Measurements from ENCODE around the gene RMDN2. TPM values are rescaled to one million over a fixed set of nuclear protein-coding genes. Genes with fewer than 3 reads are reported as not detected.

Gene RMDN2
- 5.4 and 7.0 TPM in 2 replicates for total RNA-seq (ENCODE audit: low replicate concordance)
- long read RNA-seq, partial matches to known transcripts = 0 of 11 reads
- long read RNA-seq, other reads (novel, unspliced or antisense) = 9 of 11 reads

GRCh38 chr2:37925063-37925897 is at the start of gene RMDN2:
Gene RMDN2, plus strand, starts transcription at chr2:37925287. Its CDS starts 3,991 bp downstream, at chr2:37929278.
- H3K36me3 Mint-ChIP-seq = peaks cover 3% of the 10 kb centered on the region
- peaks cover 6% of the 10 kb centered on the region for H3K4me1 Mint-ChIP-seq (ENCODE audit: unreplicated experiment)
- H3K9me3 Mint-ChIP-seq = no peaks in the 10 kb centered on the region
- peak; percentile 30 for TF ChIP-seq CTCF (conservative IDR thresholded peaks at IDR 0.05)
- peak; percentile 96 for DNase-seq (ENCODE audit: extremely low spot score, unreplicated experiment)
- H3K4me3 Mint-ChIP-seq = peak within 1 kb of the TSS; percentile 90
- H3K27me3 Mint-ChIP-seq = peaks cover 3% of the 10 kb centered on the region
- peak within 1 kb of the TSS; percentile 78 for H3K27ac Mint-ChIP-seq

- peaks cover 6% of the 10 kb centered on the region for H3K9me3 Mint-ChIP-seq
- H3K27ac Mint-ChIP-seq = peak overlapping the region; percentile 51
- peaks cover 38% of the 10 kb centered on the region for H3K27me3 Mint-ChIP-seq
- H3K36me3 Mint-ChIP-seq = peaks cover 4% of the 10 kb centered on the region
- no peak overlapping the region for H3K4me3 Mint-ChIP-seq
- H3K4me1 Mint-ChIP-seq (ENCODE audit: unreplicated experiment) = peaks cover 44% of the 10 kb centered on the region
- no peak for TF ChIP-seq CTCF (conservative IDR thresholded peaks at IDR 0.05)
- DNase-seq (ENCODE audit: extremely low spot score, unreplicated experiment) = no peak
Observed at GRCh38 chr2:37875403-37875906, 49.6 kb upstream of the RMDN2 start.

GRCh38 chr2:37876227-37876626 is 48.9 kb upstream of the RMDN2 start:
- Mint-ChIP-seq H3K4me3 (no peak overlapping the region), H3K27ac (no peak overlapping the region), H3K4me1 (ENCODE audit: unreplicated experiment) (peaks cover 38% of the 10 kb centered on the region), H3K27me3 (peaks cover 39% of the 10 kb centered on the region), H3K9me3 (peaks cover 6% of the 10 kb centered on the region), H3K36me3 (peaks cover 4% of the 10 kb centered on the region)
- TF ChIP-seq CTCF (conservative IDR thresholded peaks at IDR 0.05) = no peak
- no peak for DNase-seq (ENCODE audit: extremely low spot score, unreplicated experiment)

- no peak for DNase-seq (ENCODE audit: extremely low spot score, unreplicated experiment)
- Mint-ChIP-seq H3K4me3 (peak overlapping the region; percentile 38), H3K4me1 (ENCODE audit: unreplicated experiment) (peaks cover 29% of the 10 kb centered on the region), H3K27ac (no peak overlapping the region), H3K27me3 (peaks cover 36% of the 10 kb centered on the region), H3K9me3 (peaks cover 6% of the 10 kb centered on the region), H3K36me3 (peaks cover 4% of the 10 kb centered on the region)
- TF ChIP-seq CTCF (conservative IDR thresholded peaks at IDR 0.05) = peak; percentile 93
Observed at GRCh38 chr2:37877457-37878315, 47.4 kb upstream of the RMDN2 start.

GRCh38 chr2:37878536-37878935 is 46.6 kb upstream of the RMDN2 start:
- Mint-ChIP-seq H3K27me3 (peaks cover 31% of the 10 kb centered on the region), H3K36me3 (peaks cover 4% of the 10 kb centered on the region), H3K4me1 (ENCODE audit: unreplicated experiment) (peaks cover 23% of the 10 kb centered on the region), H3K27ac (no peak overlapping the region), H3K4me3 (no peak overlapping the region), H3K9me3 (peaks cover 6% of the 10 kb centered on the region)
- DNase-seq (ENCODE audit: extremely low spot score, unreplicated experiment) = no peak
- no peak for TF ChIP-seq CTCF (conservative IDR thresholded peaks at IDR 0.05)

Measured in type B pancreatic cell (in vitro differentiated cells).